NCI-H1092 treated with DMSO at 0.1 percent for 48 hours (cell line): ENCODE measurements around the gene SELENON.

ENCODE experiments used
- DNase-seq: peaks from one replicate; lab custom pipeline; 2025; lab: John Stamatoyannopoulos, UW

The SELENON gene, protein sequence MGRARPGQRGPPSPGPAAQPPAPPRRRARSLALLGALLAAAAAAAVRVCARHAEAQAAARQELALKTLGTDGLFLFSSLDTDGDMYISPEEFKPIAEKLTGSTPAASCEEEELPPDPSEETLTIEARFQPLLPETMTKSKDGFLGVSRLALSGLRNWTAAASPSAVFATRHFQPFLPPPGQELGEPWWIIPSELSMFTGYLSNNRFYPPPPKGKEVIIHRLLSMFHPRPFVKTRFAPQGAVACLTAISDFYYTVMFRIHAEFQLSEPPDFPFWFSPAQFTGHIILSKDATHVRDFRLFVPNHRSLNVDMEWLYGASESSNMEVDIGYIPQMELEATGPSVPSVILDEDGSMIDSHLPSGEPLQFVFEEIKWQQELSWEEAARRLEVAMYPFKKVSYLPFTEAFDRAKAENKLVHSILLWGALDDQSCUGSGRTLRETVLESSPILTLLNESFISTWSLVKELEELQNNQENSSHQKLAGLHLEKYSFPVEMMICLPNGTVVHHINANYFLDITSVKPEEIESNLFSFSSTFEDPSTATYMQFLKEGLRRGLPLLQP

DNA sequence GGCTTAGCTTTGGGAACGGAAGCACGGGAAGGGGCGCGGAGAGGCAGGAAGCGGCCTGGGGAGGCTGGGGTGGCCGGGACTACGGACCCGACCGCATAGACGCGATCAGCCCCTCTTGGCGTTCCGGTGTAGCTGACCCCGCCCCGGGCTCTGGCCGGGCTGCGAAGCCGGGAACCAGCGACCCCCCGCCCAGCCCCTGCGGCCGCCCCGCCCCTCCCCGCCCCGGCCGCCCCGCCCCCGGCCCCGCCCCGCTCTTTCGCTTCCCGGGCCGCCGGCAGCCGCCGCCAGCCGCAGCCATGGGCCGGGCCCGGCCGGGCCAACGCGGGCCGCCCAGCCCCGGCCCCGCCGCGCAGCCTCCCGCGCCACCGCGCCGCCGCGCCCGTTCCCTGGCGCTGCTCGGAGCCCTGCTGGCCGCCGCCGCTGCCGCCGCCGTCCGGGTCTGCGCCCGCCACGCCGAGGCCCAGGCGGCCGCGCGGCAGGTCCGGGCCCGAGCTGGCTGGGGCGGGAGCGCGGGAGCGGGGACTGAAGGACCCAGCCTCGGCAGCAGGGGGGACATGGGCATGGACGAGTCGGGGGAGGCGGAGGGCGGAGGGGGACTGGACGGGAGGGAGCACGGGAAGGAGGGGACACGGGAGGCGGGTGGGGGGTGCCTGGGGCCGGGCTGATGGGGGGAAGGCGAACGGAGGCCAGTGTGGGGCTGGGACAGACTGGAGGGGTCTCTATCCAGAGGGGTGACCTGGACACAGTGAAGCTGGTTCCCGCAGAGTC, at the start of gene SELENON:
Gene SELENON (plus strand): TSS at position 259 of the 768 bp plus-strand sequence. CDS start 38 bp downstream, at position 297.
- peak; percentile 52 for DNase-seq

DNA sequence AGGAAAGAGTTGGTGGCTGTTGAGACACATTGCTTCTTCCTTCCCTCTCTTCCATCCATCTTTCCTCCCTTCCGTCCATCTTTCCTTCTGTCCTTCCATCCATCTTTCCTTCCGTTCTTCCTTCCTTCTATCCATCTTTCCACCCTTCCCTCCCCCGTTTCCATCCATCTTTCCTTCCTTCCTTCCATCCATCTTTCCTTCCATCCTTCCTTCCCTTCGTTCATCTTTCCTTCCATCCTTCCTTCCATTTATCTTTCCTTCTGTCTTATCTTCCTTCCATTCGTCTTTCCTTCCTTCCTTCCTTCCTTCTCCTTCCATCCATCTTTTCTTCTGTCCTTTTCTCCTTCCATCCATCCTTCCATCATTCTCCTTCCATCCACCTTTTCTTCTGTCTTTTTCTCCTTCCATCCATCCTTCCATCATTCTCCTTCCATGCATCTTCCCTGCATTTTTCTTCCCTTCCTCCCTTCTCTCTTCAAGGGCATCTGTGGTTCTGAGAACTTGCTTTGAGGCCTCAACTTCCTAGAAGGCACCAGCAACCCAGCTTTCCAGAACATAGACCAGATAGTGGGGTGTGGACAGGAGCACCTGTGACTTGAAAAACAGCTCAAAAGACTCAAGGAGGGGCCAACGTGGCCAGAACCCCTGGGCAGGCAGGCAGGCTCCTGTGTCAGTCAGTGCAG, 48.9 kb upstream of the SELENON start:
- no peak for DNase-seq

DNA sequence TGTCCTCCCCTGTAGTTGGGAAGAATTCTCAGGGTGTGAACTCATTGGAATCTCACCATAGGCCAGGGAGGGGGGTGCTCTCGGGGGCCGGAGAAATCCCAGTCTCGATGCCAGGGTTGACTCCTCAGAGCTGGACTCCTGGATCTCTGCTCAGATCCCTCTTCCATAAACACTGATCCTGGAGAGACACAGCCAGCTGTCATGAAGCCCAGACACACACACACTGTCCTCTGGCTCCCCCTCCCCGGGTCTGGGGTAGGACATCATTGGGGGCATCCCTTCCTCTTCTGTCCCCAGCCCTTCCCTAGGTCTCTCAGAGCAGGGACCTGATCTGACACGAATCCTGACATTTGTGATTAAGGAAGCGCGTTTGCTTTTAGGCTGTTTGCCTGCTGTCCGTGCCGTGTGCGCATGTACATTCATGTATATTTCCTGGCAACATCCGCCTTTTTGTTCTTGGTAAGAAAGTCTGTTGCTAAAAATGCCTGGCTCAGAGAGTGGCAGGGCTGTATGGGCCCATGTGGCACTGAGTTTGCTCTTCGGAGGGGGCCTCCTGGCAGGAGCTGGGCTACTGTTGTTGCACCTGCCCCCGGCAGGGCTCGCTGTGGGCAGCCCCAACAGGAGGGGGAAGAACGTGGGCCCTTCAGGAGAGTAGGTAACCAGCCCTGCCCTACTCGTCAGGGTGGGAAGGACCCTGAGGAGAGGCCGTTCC, 45.4 kb upstream of the SELENON start:
- no peak for DNase-seq

DNA sequence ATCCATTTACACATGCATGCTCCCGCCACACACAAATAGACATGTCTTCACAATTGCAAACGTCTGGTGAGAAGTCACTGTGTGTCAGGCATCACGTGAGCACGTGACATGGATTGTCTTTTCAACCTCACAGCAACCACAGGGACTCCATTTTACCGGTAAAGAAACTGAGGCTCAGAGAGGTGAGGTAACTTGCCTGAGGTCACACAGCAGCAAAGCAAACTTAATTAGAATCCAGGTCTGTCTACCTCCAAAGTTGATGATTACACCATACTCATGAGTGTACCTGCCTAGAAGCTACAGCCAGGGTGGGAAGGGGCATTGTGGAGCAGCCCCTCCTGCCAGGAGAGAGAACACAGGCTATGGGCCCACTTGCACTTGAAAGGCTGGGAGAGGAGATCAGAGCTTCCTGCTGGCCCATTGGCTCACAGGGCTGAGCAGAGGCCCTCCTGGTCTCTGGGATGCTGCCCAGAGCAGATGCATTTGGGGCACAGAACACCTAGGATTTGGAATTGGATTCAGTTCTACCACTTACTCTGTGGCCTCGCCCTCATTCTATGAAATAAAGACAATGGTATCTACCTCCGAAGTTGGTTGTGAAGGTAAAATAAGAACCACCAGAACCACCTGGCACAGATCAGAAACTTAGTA, 44.4 kb upstream of the SELENON start:
- DNase-seq: no peak

DNA sequence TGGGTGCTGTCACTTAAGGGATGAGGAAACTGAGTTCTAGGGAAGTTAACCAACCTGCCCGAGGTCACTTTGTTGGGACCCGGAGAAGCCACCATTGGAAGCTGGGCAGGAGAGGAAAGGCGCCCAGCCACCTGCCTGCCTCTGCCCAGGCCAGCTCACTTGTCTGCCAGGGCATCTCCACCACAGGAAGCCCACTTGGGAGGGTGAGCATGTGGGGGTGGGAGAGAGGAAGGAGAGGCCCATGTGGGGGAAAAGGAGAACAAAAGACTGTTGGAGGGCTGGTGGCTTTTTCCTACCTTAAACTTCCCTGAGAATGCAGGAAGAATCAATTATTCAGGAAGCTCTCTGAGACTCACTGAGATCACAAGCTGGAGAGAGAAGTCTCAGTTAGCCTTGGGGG, 43.8 kb upstream of the SELENON start:
- DNase-seq: no peak

DNA sequence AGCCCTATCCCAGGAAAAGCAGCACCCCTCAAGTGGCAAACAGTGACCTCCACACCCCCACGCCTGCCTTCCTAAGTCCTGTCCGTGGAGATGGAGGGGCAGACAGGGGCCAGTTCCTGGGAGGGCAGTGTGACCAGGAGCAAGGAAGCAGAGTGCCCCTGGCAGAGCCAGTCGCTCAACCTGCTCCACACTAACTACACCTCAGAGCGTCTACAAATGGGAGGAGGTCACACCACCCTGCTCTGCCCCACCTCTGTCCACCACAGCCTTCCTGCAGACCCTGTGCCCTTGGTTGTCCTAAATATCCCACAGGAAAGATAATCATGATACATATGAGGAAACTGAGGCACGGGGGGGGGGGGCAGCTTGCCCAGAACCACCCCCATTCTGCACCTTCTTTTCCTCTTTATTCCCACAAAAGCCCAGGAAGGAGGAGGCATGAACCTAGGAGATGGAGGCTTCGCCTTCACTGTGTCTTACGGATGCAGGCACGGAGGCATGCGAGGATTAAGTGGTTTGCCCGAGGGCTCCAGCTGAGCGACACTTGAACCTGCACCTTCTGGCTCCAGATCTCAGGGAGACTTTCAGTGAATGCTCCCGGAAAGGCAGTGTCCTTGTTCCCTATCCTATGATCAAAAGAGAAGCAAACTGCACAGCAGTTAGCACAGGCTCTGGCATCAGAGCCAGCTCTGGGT, 42.7 kb upstream of the SELENON start:
- DNase-seq: no peak

DNA sequence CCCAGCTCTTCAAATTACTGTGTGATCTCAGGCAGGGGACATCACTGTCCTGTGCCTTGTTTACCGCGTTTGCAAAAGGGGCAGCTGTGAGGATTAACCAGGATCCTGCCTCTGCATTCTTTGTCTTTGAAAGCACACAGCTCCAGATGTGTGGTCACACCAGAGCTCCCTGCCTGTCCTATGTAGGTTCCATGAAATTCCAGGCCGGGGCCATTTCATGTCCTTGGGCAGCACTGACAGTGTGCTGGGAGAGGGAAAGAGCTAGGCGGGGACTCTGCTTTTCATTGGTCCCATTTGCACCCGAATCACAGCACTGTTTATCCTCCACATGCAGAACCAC, 42.2 kb upstream of the SELENON start:
- no peak for DNase-seq

DNA sequence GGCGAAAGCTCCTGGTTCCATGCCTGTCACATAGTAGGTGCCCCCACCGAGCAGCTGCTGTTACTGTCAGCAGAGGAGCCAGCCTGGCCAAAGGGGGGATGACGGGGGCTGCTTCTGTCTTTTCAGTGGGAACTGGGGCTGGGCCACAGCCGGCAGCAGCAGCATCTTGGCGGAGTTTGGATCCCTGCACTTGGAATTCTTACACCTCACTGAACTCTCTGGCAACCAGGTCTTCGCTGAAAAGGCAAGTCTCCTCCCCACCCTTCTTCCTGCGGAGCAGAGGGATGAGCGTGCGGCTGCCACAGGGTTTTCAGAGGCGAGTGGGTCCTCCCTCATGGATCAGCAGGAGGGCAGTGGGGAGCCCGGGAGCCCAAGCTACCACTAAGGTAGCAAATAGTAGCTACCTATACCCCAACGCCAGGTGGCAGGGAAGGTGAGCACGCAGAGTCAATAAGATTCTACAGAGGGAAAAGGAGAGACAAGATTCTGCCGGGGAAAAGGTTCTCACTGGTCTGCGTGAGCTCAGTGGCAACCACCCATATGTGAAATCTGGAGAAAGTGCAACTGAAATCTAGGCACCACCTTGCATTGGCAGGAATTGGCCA, 41.4 kb upstream of the SELENON start:
- no peak for DNase-seq

DNA sequence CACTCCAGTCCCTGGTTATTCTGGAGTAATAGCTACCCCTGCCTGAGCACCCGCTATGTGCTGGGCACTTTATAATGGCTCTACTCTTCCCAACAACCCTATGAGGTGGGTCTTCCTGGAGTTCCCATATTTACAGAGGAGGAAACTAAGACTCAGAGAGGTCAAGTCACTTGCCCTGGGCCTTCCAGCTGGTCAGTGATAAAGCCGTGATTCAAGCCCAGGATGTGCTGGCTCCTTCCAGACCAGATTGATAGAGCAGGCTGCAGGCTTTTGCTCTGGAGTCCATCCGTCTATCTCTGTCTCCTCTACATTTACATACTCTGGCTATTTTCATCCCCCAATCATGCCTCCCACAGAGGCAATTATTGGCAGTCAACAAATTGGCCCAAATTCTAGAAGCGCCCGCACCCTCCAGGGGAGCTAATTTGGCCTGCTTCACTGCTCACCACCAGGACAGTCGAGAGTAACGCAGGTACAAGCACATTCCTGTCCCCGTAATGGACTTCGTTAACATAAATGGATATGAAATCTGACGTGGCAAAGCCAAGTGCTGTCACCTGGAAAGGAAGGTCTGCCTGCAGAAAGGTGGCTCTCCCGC, 39.8 kb upstream of the SELENON start:
- DNase-seq: no peak

DNA sequence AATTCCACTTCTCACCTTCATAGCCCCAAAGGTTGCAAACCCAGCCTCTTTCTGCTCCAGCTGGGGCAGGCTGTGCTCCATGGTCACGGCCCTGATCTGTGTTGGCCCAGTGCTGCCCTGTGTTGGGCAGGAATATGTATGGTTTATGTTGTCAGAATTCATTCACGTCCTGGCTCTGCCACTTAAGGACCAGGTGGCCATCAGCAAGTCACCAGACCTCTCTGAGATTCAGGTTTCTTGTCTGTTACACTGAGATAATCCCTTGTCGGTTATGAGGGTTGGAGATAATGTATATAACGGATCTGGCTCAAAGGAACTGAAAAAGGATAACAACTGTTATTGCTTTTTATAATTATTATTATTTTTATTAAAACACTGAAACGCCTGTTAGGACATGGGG, 39.1 kb upstream of the SELENON start:
- DNase-seq: no peak

DNA sequence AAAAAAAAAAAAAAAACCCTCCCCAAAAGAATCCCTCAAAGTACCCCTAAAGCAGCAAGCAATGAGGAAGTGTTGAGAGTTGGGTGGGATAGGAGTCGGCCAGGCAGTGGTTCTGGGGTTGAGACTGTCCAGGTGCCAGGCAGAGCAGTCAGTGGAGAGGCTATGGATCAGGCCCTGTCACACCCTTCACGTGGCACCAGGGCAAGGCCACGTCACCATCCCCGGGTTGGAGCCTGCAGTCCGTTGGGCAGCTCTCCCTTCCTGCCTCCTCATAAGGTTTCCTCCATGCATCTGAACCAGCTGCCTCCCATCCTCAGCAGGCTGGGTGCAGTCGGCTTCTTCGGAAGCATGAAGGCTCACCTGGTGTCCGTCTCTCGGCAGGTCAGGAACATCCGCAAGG, 36.5 kb upstream of the SELENON start:
- DNase-seq: no peak

DNA sequence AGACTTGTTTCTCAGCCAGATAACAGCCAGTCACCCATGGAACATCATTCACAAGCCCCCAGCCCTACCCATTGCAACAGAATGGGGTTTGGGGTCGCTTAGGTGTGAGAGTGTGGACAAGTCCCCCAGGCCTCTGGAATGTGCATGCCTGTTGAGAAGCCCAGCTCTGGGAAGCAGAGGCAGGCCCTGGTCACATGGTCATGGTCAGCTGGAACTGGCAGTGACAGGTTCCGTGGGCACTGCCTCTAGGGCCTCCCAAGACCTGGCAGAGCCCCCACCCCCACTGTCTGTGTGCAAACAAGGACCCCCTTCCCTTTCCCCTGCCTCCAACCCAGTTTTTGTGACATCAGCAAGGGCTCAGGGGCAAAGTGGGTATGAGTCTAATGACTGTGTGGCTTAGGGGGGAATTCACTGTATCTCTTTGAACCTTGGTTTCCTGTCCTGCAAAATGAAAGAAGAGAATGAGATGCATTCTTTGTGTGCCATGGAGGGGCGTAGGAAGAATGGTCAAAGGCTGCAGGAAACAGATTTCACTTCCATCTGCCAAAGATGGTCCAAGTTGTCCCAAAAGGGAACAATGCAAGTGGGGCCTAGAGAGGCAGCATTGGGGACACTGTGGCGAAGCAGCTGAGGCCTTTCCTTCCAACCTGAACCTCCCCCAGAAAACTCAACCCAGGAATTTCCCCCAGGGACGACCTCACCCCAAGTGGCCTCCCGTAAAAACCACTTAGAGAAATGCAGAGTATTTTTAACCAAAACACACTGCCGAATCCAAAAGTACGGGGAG, 34.7 kb upstream of the SELENON start:
- DNase-seq: no peak

DNA sequence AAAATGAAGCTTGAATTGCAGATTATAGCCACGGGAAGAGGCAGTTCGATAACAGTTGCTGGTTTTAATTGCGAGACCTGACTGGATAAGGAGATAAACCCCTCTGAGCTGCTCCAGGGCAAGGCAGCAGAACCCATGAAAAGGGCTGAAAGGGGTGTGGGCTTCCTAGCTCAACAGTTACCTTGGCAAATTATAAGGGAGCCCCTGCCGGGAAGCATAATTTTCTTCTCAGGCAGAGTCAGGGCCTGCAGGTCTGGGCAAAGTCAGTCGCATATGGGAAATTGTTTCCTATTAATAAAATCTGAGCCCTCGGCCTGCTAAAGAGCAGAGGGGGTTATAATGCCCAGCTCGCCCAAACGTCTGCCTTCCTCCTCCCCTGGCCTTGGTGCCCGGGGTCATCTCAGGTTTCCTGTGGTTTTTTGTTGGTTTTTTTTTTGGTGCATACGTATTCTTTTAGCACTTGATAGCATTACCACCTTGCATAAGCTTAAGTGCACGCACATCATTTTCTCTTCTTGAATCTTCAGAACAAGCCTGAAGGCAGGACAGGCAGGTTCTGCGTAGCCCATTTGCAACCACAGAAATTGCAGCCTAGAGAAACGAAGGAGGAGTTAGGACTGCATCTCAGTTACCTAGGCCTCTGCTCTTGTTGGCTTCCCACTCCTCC, 33.9 kb upstream of the SELENON start:
- peak; percentile 29 for DNase-seq

DNA sequence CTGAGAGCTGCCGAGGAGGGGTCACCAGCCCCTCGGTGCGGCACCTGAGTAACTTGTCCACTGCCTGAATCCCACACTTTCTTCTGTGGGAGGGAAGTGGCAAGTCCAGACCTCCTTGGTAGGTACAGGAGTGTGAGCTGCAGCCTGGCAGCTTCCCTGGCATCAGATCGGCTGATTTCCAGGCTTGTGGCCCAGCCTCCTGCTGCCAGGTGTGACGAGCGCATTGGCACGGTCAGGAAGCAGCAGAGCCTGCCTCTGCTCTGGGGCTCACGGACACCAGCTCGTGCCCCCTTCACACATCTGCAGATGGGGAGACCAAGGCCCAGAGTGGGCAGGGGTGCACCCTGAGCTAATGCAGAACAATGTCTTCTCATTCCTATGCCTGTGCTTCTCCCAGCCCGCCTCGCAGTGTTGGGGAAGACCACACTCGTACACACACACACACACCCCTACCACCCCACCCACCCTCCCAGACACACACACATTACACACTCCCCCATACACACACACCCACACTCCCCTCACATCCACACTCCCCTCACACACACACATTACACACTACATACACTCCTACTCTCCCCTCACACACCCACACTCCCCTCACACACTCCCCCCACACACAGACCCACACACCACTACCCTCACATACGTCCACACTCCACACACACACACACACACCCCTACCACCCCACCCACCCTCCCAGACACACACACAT, 33.1 kb upstream of the SELENON start:
- DNase-seq: no peak

DNA sequence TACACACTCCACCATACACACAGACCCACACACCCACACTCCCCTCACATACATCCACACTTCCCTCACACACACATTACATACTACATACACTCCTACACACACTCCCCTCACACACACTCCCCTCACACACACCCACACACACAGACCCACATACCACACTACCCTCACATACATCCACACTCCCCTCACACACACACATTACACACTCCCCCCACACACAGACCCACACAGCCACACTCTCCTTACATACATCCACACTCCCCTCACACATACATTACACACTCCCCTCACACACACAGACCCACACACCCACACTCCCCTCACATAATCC, 32.6 kb upstream of the SELENON start:
- no peak for DNase-seq

DNA sequence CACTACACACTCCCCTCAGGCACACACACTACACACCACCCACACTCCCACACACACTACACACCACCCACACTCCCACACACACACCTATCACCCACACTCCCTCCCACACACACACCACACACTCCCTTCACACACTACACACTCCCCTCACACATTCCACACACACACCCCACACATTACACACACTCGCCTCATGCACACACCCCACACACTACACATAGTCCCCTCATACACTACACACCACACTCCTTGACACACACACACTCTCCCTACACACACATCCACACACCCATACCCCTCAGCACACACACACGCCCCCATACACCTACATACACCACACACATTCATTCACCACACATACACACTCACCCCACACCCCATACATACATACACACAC, 31.0 kb upstream of the SELENON start:
- no peak for DNase-seq

DNA sequence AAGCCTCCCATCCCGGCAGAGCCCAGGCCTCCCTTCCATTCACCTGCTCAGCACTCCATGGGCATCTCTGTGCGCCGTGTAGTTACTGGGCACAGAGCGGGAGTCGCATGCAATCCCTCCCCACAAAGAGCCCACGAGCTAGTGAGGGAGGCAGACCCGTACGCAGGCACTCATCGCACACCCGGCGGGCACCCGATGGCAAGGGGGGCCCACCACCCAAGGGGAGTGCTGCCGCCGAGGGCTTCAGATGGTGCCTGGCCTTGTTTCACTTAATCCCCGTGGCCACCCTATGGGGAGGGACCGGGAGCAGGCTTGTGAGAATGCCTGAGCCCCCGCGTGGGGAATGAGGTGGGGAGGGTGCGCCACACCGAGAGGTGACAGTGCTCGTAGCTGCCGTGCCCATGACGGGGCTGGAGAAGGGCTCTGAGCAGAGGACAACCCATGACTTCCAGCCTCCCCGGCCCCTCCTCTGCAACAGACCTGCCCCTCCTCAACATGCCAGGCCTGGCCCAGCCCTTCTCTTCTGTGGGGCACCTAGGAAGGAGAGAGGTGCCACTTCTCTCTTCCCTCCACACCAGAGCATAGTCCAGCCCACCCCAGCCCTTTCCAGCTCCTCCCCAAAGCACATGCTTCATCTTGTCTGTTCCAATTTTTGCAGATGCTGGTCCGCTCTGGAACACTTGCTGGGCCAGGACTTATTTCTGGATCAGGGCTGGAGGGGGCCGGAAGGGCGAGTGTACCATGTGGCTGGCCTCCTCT, 30.2 kb upstream of the SELENON start:
- DNase-seq: no peak
